Ovary (tissue), 9 donors: ENCODE measurements around the gene DHX29. TPM values are rescaled to one million over a fixed set of nuclear protein-coding genes. Genes with fewer than 3 reads are reported as not detected.

Source experiments
- DNase-seq, 5 donors: peaks; one replicate each; pipeline ENCODE4 v3.0.0-alpha.2; 2019 to 2020
- H3K27ac ChIP-seq, 2 donors: fragments of 200-600 bp; one replicate each; pipeline versions ENCODE4 v1.5.1 to v1.8.0; 2019 to 2022
- H3K27me3 ChIP-seq: fragments of 200-600 bp; one replicate; pipeline ENCODE4 v1.8.0; 2022
- H3K36me3 ChIP-seq: fragments of 200-600 bp; sonication (generic); one replicate; pipeline ENCODE4 v1.5.1; 2019
- H3K4me1 ChIP-seq: one replicate; pipeline ENCODE4 v1.8.1; 2013; ENCODE audit warnings: mild to moderate bottlenecking, moderate library complexity; ENCODE audit not compliant: insufficient read depth
- H3K4me3 ChIP-seq: fragments of 200-600 bp; sonication (generic); one replicate; pipeline ENCODE4 v1.5.1; 2017
- H3K9me3 ChIP-seq, 2 donors: fragments of 200-600 bp in 1 of 2; sonication (generic) in 1 of 2; one replicate each; pipeline versions ENCODE4 v1.5.1 to v1.8.1; 2013 to 2019; ENCODE audit warnings: mild to moderate bottlenecking in 1 of 2, moderate library complexity in 1 of 2
- EP300 ChIP-seq: sonication (generic); formaldehyde crosslinking; IDR thresholded peaks from one replicate; pipeline ENCODE4 v1.6.1; 2017; ENCODE audit warnings: antibody characterized with exemption
- POLR2A ChIP-seq: fragments of 450-650 bp; IDR thresholded peaks from one replicate; pipeline ENCODE4 v1.6.1; 2017; ENCODE audit warnings: antibody characterized with exemption, mild to moderate bottlenecking, moderate library complexity
- WGBS, 3 donors: extraction: QIAGEN DNeasy Blood & Tissue Kit in 1 of 3; methylation state at CpG; one replicate each; pipeline versions ENCODE4 v1.1.5 to v1.1.7; 2013 to 2017; 5-methylcytosine and 5-hydroxymethylcytosine counted together
- intact Hi-C, 4 donors: fragments of 100-400 bp; cut with DNase I; formaldehyde crosslinking; loops; one replicate each; pipeline versions ENCODE4 v1.11.0 to v1.15.1; 2022 to 2023
- polyA plus RNA-seq, 2 donors: library from polyadenylated mRNA; stranded (reverse); fragments of 200-250 nt in 1 of 2; fragments of 350-450 nt in 1 of 2; fragmentation: Illumina TruSeq in 1 of 2; extraction: RNeasy Lipid Tissue Mini Kit (QIAGEN cat#74804) in 1 of 2; gene quantifications; one replicate each; pipeline ENCODE4 v1.2.3, GENCODE V29; 2013 to 2014
- total RNA-seq, 7 donors: library from RNA; depleted of rRNA in 2 of 7; stranded (reverse); fragments of >200 nt in 2 of 7; fragmentation: NEBNext Ultra II Directional in 3 of 7; extraction: Animal tissue kit (Norgen Biotek cat#: 25700) in 3 of 7; gene quantifications; one replicate each; pipeline versions ENCODE4 v1.1.0 to v1.2.4, GENCODE V29; 2016 to 2023
- TF ChIP-seq, protein P1 (sequence below), 3 donors: fragments of 450-650 bp in 2 of 3; fragments of 200-600 bp in 1 of 3; IDR thresholded peaks; one replicate each; pipeline versions ENCODE4 v1.5.1 to v1.8.0; 2016 to 2022; ENCODE audit warnings: antibody characterized with exemption in 3 of 3, mild to moderate bottlenecking in 1 of 3
- donor health status: DM: no; HTN: no; CAD: no; lungs with moderate emphysema.
- donor health status: DM: no; HTN: no; CAD: no.
- donor health status: Bipolar disorder and iron deficiency.
- donor health status: DM: yes; HTN: yes; CAD: no.
- donor health status: DM: no; HTN: no; CAD: no.
- donor health status: DM: yes; HTN: yes; CAD: no.

Gene DHX29
- total and polyA plus RNA-seq, 9 donors: 13.1 to 25.2 (median 21.0) TPM

DNA sequence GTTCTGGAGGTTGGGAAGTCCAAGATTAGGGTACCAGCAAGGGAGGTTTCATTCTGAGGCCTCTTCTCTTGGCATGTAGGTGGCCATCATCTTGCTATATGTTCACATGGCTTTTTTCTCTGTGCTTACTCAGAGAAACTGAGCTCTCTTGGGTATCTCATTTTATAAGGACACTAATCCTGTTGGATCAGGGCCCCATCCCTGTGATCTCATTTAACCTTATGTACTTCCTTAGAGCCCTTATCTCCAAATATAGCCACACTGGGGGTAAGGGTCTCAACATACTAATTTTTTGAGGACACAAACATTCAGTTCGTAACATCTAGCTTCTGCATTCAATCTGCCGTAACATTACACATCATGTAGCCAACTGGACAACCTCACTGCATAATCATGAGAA is 6.6 kb downstream of the DHX29 start:
- no peaks in the 10 kb centered on the region for H3K36me3 ChIP-seq
- WGBS, 3 donors: 98 to 100% (median 99%) methylated on average over 2 of the region's 2 CpGs
- H3K27me3 ChIP-seq: no peaks in the 10 kb centered on the region
- DNase-seq: no peak
- H3K4me3 ChIP-seq: no peak overlapping the region
- H3K27ac ChIP-seq: no peak overlapping the region
- H3K9me3 ChIP-seq: no peaks in the 10 kb centered on the region
- intact Hi-C loops: no loop called here
- H3K4me1 ChIP-seq: peaks cover 3% of the 10 kb centered on the region
- TF ChIP-seq, protein P1, sequence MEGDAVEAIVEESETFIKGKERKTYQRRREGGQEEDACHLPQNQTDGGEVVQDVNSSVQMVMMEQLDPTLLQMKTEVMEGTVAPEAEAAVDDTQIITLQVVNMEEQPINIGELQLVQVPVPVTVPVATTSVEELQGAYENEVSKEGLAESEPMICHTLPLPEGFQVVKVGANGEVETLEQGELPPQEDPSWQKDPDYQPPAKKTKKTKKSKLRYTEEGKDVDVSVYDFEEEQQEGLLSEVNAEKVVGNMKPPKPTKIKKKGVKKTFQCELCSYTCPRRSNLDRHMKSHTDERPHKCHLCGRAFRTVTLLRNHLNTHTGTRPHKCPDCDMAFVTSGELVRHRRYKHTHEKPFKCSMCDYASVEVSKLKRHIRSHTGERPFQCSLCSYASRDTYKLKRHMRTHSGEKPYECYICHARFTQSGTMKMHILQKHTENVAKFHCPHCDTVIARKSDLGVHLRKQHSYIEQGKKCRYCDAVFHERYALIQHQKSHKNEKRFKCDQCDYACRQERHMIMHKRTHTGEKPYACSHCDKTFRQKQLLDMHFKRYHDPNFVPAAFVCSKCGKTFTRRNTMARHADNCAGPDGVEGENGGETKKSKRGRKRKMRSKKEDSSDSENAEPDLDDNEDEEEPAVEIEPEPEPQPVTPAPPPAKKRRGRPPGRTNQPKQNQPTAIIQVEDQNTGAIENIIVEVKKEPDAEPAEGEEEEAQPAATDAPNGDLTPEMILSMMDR (IDR thresholded peaks at IDR 0.05): no peak
- no peak for TF ChIP-seq EP300
- no peak for TF ChIP-seq POLR2A

DNA sequence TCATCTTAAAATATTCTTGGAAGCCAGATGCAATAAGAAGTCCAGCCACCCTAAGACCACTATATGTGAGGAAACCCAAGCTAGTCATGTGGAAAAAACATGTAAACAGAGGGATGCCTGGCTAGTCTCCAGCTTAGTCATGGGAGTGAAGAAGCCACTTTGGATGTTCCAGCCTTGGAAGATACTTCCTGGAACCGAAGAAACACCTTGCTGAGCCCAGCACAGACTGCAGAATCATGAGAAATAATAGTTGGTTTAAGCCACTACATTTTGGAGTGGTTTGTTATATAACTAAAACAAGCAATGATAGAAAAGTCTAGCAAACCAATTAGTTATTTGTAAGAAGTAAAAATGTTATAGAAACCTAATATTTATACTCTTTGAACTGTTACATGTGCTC is 12.6 kb downstream of the DHX29 start:
- intact Hi-C loops: no loop called here
- Histone ChIP-seq H3K4me1 (no peaks in the 10 kb centered on the region), H3K4me3 (no peak overlapping the region), H3K27me3 (no peaks in the 10 kb centered on the region), H3K27ac (no peak overlapping the region), H3K36me3 (no peaks in the 10 kb centered on the region), H3K9me3 (peaks cover 0 to 3% of the 10 kb centered on the region in 2 donors)
- WGBS, 3 donors: 95 to 97% (median 96%) methylated on average over 1 of the region's 1 CpG
- TF ChIP-seq EP300: no peak
- TF ChIP-seq, protein P1 (IDR thresholded peaks at IDR 0.05): no peak
- no peak for TF ChIP-seq POLR2A
- DNase-seq: no peak

DNA sequence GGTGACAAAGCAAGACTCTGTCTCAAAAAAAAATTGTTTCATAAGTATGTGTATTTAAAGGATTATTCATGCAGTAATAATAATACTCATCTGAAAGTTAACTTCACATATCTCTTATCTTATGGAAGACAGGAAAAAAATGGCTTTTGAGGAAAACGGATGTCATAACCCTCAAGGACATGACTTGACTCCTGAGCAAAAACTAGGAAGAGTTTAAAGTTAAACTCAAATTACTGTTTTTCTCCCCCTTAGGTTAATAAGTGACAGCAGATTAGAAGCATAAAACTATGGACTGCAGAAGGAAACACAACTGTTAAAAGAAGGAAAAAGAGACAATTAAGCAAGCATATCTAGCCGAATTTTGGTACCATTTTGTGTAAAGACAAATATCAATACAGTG is 16.5 kb downstream of the DHX29 start:
- 88 to 95% (median 94%) methylated on average over 2 of the region's 2 CpGs for WGBS, 3 donors
- Histone ChIP-seq H3K27me3 (no peaks in the 10 kb centered on the region), H3K27ac (no peak overlapping the region), H3K4me1 (no peaks in the 10 kb centered on the region), H3K9me3 (peaks cover 0 to 3% of the 10 kb centered on the region in 2 donors), H3K36me3 (no peaks in the 10 kb centered on the region), H3K4me3 (no peak overlapping the region)
- no peak for TF ChIP-seq EP300
- no peak for TF ChIP-seq POLR2A
- TF ChIP-seq, protein P1 (IDR thresholded peaks at IDR 0.05): no peak
- no peak for DNase-seq
- intact Hi-C loops: no loop called here

DNA sequence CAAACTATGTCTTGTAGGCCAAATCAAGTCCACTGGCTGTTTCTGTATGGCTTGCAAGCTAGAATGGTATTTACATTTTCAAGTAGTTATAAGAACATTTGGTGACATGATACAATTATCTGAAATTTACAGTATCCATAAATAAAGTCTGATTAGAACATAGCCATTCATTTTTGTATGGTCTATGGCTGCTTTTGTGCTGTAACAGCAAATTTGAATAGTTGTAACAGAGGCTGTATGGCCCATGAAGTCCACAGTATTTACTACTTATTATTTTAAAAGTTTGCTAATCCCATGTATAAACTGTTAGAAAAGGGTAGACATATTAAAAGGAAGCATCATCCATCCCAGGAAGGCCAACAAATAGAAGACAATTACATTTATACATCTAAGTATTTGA is 17.7 kb downstream of the DHX29 start:
- TF ChIP-seq, protein P1 (IDR thresholded peaks at IDR 0.05): no peak
- TF ChIP-seq POLR2A: no peak
- TF ChIP-seq EP300: no peak
- Histone ChIP-seq H3K4me3 (no peak overlapping the region), H3K27ac (no peak overlapping the region), H3K4me1 (no peaks in the 10 kb centered on the region), H3K36me3 (no peaks in the 10 kb centered on the region), H3K27me3 (no peaks in the 10 kb centered on the region), H3K9me3 (peaks cover 0 to under 1% of the 10 kb centered on the region in 2 donors)
- intact Hi-C loops: no loop called here
- DNase-seq: no peak
